Activated CD8-positive, alpha-beta T cell treated with anti-CD3 and anti-CD28 coated beads, Interleukin-2, amount 10 ng/mL, durations not matched to agents 7 days and 5 days (primary cell): Measurements from ENCODE around the gene GAS2L1. TPM values are rescaled to one million over a fixed set of nuclear protein-coding genes. Genes with fewer than 3 reads are reported as not detected.
A peak's percentile ranks its signal among the peaks of the same experiment; 100 is the strongest.

Experiments
- ATAC-seq: fragments of 150-1000 bp; cut with Tn5 transposase; one replicate; pipeline ENCODE4 v1.10.0; 2021; ENCODE audit warnings: moderate library complexity
- CTCF ChIA-PET: fragments of 350-600 bp; sonication (Branson Sonifier 250); formaldehyde crosslinking; loops from one replicate; lab custom pipeline; 2021; ENCODE audit warnings: antibody characterized with exemption; lab: Charles Lee
- POLR2A ChIA-PET: fragments of 350-600 bp; sonication (Branson Sonifier 250); formaldehyde crosslinking; loops from one replicate; lab custom pipeline; 2021; ENCODE audit warnings: antibody characterized with exemption; lab: Charles Lee
- DNase-seq: peaks from one replicate; pipeline ENCODE4 v3.0.0-alpha.2; 2020
- H3K27ac Mint-ChIP-seq: one replicate; pipeline ENCODE4 v1.8.0; 2021; ENCODE audit warnings: mild to moderate bottlenecking, mixed read lengths
- H3K27me3 Mint-ChIP-seq: one replicate; pipeline ENCODE4 v1.8.0; 2021; ENCODE audit warnings: low read depth, mixed read lengths
- H3K36me3 Mint-ChIP-seq: one replicate; pipeline ENCODE4 v1.8.0; 2021; ENCODE audit warnings: low read depth, mixed read lengths
- H3K4me1 Mint-ChIP-seq: one replicate; pipeline ENCODE4 v1.8.0; 2021; ENCODE audit warnings: low read depth, mixed read lengths
- H3K4me3 Mint-ChIP-seq: one replicate; pipeline ENCODE4 v1.8.0; 2021; ENCODE audit warnings: mild to moderate bottlenecking, mixed read lengths
- H3K9me3 Mint-ChIP-seq: one replicate; pipeline ENCODE4 v1.8.0; 2022; ENCODE audit warnings: mixed read lengths; ENCODE audit not compliant: insufficient read depth
- total RNA-seq, 2 experiments: library from RNA; stranded (reverse); gene quantifications; one replicate each; pipeline ENCODE4 v1.2.3, GENCODE V29; 2021

Gene GAS2L1
- total RNA-seq, 2 experiments from 2014 or later, result 10.9 to 11.4 TPM

- ChIA-PET CTCF (interaction anchor here (0.8 kb wide), 1 partner anchor 26 kb away, joined by 3 read pairs; no protein-coding TSS in a partner anchor), POLR2A (interaction anchor here (0.6 kb wide), 1 partner anchor 40 kb away, joined by 3 read pairs; no protein-coding TSS in a partner anchor)
- Mint-ChIP-seq H3K4me3 (no peak overlapping the region), H3K36me3 (peaks cover 31% of the 10 kb centered on the region), H3K27me3 (peaks cover 15% of the 10 kb centered on the region), H3K4me1 (peaks cover 16% of the 10 kb centered on the region), H3K9me3 (no peaks in the 10 kb centered on the region), H3K27ac (no peak overlapping the region)
- peak; percentile 1 for ATAC-seq
- no peak for DNase-seq
These were observed 3.6 kb upstream of the GAS2L1 start for GRCh38 chr22:29302681-29303465.

GRCh38 chr22:29305836-29306174, 645 bp upstream of the GAS2L1 start:
- peak overlapping the region; percentile 72 for H3K4me3 Mint-ChIP-seq
- H3K4me1 Mint-ChIP-seq, result peaks cover 38% of the 10 kb centered on the region
- DNase-seq, result no peak
- H3K36me3 Mint-ChIP-seq, result peaks cover 6% of the 10 kb centered on the region
- ChIA-PET POLR2A (interaction anchor here (1.6 kb wide), 1 partner anchor 36 kb away, joined by 3 read pairs; no protein-coding TSS in a partner anchor), CTCF (interaction anchor here (0.8 to 1.0 kb wide), 2 partner anchors 17 to 81 kb away, joined by 3 read pairs; no protein-coding TSS in a partner anchor)
- no peaks in the 10 kb centered on the region for H3K9me3 Mint-ChIP-seq
- H3K27me3 Mint-ChIP-seq, result peaks cover 15% of the 10 kb centered on the region
- H3K27ac Mint-ChIP-seq, result peak overlapping the region; percentile 65
- ATAC-seq, result no peak

GRCh38 chr22:29306835-29307595, 565 bp downstream of the GAS2L1 start:
- ATAC-seq, result peak; percentile 39
- Mint-ChIP-seq H3K4me1 (peaks cover 45% of the 10 kb centered on the region), H3K9me3 (no peaks in the 10 kb centered on the region), H3K4me3 (peak overlapping the region; percentile 75), H3K27me3 (peaks cover 15% of the 10 kb centered on the region), H3K27ac (peak overlapping the region; percentile 48), H3K36me3 (no peaks in the 10 kb centered on the region)
- DNase-seq, result peak; percentile 53
- ChIA-PET POLR2A (interaction anchor here (0.7 to 1.6 kb wide), 2 partner anchors 37 to 39 kb away, joined by 3 read pairs; partner anchors contain the start of gene EWSR1), CTCF (interaction anchor here (0.6 to 0.7 kb wide), 2 partner anchors 10 to 37 kb away, joined by 3 read pairs; no protein-coding TSS in a partner anchor)

DNA sequence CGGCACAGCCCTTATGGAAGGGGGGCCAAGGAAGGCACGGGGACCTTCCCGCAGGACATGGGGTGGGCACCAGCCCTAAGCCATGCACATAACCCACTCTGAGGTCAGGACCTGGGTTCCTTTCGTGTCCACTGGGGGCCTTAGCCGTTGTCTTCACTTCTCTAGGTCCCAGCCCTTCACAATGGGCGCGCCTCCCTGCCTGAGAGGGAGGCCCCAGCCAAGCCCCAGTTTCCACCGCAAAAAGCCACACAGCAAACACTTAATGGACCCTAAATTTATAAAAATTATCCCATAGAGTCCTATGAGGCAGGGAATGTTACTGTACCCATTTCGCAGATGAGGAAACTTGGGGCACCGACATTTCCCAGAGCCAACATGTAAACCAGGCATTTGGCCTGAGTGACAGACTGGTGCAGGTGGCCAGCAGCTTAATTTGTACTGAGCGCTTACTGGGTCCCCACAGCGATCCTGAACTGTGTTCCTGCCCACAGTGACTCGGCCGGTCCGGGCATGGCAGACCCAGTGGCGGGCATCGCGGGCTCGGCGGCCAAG, 1.2 kb downstream of the GAS2L1 start:
- H3K4me3 Mint-ChIP-seq, result peak overlapping the region; percentile 75
- ATAC-seq (no peak), DNase-seq (no peak)
- peaks cover 3% of the 10 kb centered on the region for H3K36me3 Mint-ChIP-seq
- H3K27ac Mint-ChIP-seq, result peak overlapping the region; percentile 48
- peaks cover 18% of the 10 kb centered on the region for H3K27me3 Mint-ChIP-seq
- ChIA-PET POLR2A (no interaction called here), CTCF (no interaction called here)
- no peaks in the 10 kb centered on the region for H3K9me3 Mint-ChIP-seq
- peaks cover 46% of the 10 kb centered on the region for H3K4me1 Mint-ChIP-seq

DNA sequence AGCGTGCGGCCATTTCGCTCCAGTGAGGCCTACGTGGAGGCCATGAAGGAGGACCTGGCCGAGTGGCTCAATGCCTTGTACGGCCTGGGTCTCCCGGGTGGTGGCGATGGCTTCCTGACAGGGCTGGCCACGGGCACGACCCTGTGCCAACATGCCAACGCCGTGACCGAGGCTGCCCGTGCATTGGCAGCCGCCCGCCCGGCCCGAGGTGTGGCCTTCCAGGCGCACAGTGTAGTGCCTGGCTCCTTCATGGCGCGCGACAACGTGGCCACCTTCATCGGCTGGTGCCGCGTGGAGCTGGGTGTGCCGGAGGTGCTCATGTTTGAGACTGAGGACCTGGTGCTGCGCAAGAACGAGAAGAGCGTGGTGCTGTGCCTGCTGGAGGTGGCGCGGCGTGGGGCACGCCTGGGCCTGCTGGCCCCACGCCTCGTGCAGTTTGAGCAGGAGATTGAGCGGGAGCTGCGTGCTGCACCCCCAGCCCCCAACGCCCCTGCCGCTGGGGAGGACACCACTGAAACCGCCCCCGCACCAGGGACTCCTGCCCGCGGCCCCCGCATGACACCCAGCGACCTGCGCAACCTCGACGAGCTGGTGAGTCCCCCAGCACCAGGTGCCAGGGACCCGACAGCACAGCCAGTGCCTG, 1.8 kb downstream of the GAS2L1 start:
- Mint-ChIP-seq H3K9me3 (no peaks in the 10 kb centered on the region), H3K4me3 (peak overlapping the region; percentile 63), H3K27me3 (peaks cover 24% of the 10 kb centered on the region), H3K27ac (peak overlapping the region; percentile 86), H3K36me3 (peaks cover 5% of the 10 kb centered on the region), H3K4me1 (peaks cover 52% of the 10 kb centered on the region)
- ChIA-PET CTCF (no interaction called here), POLR2A (no interaction called here)
- ATAC-seq (no peak), DNase-seq (no peak)

- peak; percentile 38 for ATAC-seq
- Mint-ChIP-seq H3K4me3 (peak overlapping the region; percentile 63), H3K36me3 (peaks cover 6% of the 10 kb centered on the region), H3K9me3 (no peaks in the 10 kb centered on the region), H3K4me1 (peaks cover 58% of the 10 kb centered on the region), H3K27ac (peak overlapping the region; percentile 86), H3K27me3 (peaks cover 30% of the 10 kb centered on the region)
- CTCF ChIA-PET, result no interaction called here
- POLR2A ChIA-PET, result no interaction called here
- DNase-seq, result peak; percentile 80
These were observed 2.4 kb downstream of the GAS2L1 start for GRCh38 chr22:29308791-29309262.

- ChIA-PET POLR2A (no interaction called here), CTCF (no interaction called here)
- peaks cover 64% of the 10 kb centered on the region for H3K4me1 Mint-ChIP-seq
- H3K27ac Mint-ChIP-seq, result peak overlapping the region; percentile 86
- peaks cover 6% of the 10 kb centered on the region for H3K36me3 Mint-ChIP-seq
- H3K4me3 Mint-ChIP-seq, result peak overlapping the region; percentile 63
- H3K9me3 Mint-ChIP-seq, result no peaks in the 10 kb centered on the region
- DNase-seq, result no peak
- ATAC-seq, result no peak
- H3K27me3 Mint-ChIP-seq, result peaks cover 34% of the 10 kb centered on the region
These were observed 3.0 kb downstream of the GAS2L1 start for GRCh38 chr22:29309332-29310064.

DNA sequence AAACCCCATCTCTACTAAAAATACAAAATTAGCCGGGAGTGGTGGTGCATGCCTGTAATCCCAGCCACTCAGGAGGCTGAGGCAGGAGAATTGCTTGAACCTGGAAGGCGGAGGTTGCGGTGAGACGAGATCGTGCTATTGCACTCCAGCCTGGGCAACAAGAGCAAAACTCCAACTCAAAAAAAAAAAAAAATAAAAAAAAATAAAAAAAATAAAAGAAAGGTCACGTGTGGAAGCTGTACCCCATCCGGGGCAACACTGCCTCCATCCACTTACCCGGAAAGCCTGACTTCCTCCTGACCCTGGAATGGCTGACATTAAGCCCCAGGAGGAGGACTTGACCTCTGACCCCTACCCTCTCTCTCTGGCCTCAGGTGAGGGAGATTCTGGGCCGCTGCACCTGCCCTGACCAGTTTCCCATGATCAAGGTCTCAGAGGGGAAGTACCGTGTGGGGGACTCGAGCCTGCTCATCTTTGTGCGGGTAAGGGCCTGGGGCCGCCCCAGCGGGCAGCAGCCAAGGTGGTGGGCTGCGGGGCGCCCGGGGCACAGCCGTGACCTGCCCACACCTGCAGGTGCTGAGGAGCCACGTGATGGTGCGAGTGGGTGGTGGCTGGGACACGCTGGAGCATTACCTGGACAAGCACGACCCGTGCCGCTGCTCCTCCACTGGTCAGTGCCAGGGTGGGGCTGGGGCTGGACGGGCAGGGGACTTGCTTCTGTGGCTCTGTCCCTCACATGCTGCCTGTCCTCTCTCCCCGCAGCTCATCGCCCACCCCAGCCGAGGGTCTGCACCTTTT, 3.8 kb downstream of the GAS2L1 start:
- H3K27ac Mint-ChIP-seq, result no peak overlapping the region
- no peak overlapping the region for H3K4me3 Mint-ChIP-seq
- peaks cover 6% of the 10 kb centered on the region for H3K36me3 Mint-ChIP-seq
- no peaks in the 10 kb centered on the region for H3K9me3 Mint-ChIP-seq
- H3K27me3 Mint-ChIP-seq, result peaks cover 34% of the 10 kb centered on the region
- DNase-seq (no peak), ATAC-seq (no peak)
- POLR2A ChIA-PET, result no interaction called here
- CTCF ChIA-PET, result no interaction called here
- peaks cover 64% of the 10 kb centered on the region for H3K4me1 Mint-ChIP-seq

GRCh38 chr22:29310863-29311339, 4.5 kb downstream of the GAS2L1 start:
- ATAC-seq (peak; percentile 35), DNase-seq (peak; percentile 71)
- peaks cover 32% of the 10 kb centered on the region for H3K27me3 Mint-ChIP-seq
- ChIA-PET CTCF (interaction anchor here (0.6 kb wide), 1 partner anchor 23 kb away, joined by 3 read pairs; no protein-coding TSS in a partner anchor), POLR2A (no interaction called here)
- H3K36me3 Mint-ChIP-seq, result peaks cover 6% of the 10 kb centered on the region
- no peak overlapping the region for H3K27ac Mint-ChIP-seq
- H3K9me3 Mint-ChIP-seq, result no peaks in the 10 kb centered on the region
- H3K4me1 Mint-ChIP-seq, result peaks cover 63% of the 10 kb centered on the region
- no peak overlapping the region for H3K4me3 Mint-ChIP-seq
